Adipocyte (in vitro differentiated cells): ENCODE data around the gene ARHGEF19.

Experiments used
- DNase-seq: peaks from one replicate; pipeline ENCODE4 v3.0.0-alpha.2; 2015; ENCODE audit warnings: low read depth
- H3K27me3 ChIP-seq: replicated peaks from 2 replicates; pipeline ENCODE4 v1.7.0; 2013; ENCODE audit warnings: mild to moderate bottlenecking, low read length, moderate library complexity; ENCODE audit not compliant: control insufficient read depth, insufficient read depth
- H3K36me3 ChIP-seq: 2 replicates; pipeline ENCODE4 v1.7.0; 2013; ENCODE audit warnings: low read length, mild to moderate bottlenecking, moderate library complexity; ENCODE audit not compliant: control insufficient read depth, insufficient read depth, severe bottlenecking
- H3K4me1 ChIP-seq: 2 replicates; pipeline ENCODE4 v1.7.0; 2013; ENCODE audit warnings: mild to moderate bottlenecking, low read length, moderate library complexity; ENCODE audit not compliant: control insufficient read depth, insufficient read depth
- H3K4me3 ChIP-seq: 2 replicates; pipeline ENCODE4 v1.7.0; 2013; ENCODE audit warnings: mild to moderate bottlenecking, low read length, moderate library complexity
- H3K9ac ChIP-seq: 2 replicates; pipeline ENCODE4 v1.7.0; 2013; ENCODE audit warnings: mild to moderate bottlenecking, low read length, moderate library complexity
- H3K9me3 ChIP-seq: 2 replicates; pipeline ENCODE4 v1.7.0; 2013; ENCODE audit warnings: mild to moderate bottlenecking, low read length, moderate library complexity; ENCODE audit not compliant: control insufficient read depth

The ARHGEF19 gene

DNA sequence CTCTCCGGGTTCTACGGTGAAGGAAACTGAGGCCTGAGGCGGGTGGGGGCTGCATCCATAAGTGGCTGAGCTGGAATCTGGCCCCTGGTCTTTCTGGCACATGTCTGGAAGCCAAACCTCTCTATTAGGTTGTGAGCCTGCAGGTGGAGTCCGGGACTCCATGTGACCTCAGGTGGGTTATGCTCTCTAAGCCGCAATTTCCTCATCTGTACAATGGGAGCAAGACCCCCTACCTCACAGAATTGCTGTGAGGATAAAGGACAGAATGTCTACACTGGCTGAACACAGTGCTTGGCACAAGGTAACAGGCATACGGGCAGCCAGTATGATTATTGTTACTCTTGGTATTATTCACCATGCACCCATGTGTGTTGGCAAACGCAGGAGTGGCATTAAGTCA lies 63.3 kb downstream of the ARHGEF19 start:
- Histone ChIP-seq H3K27me3 (no peaks in the 10 kb centered on the region), H3K36me3 (no peaks in the 10 kb centered on the region), H3K4me3 (no peak overlapping the region), H3K4me1 (peaks cover 47% of the 10 kb centered on the region), H3K9ac (no peak overlapping the region), H3K9me3 (no peaks in the 10 kb centered on the region)
- DNase-seq = no peak

DNA sequence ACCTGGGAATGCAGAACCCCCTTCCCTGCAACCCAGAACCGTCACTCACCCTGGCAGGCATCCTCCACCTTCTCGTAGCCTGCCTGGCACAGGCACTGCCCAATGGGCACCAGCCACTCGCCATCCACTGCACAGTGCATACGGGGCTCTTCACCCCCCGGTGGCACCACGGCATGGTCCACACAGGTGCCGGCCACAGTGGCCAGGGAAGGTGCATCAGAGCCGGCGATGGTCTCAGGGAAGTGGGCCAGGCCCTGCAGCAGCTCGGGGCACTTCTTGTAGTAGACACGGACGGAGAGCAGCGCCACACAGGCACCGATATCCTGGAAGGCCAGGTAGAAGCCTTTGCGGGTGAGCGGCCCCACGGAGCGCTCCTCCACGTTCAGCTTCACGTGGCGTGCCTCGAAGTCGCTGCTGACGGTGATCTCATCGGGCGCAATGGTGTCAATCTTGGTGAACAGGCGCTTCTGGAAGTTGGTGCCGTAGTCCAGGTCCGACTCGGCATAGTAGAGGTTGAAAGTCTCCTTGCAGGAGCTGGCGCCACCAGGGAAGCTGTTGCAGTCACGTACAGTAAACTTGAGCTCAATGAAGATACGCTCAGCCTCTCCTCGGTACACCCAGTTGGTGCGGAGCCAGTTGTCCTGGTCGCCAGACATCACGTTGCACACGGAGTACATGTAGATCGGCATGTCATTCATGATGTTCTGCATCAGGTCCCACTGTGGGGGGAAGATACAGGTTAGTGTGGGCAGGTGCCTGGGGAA lies 63.9 kb downstream of the ARHGEF19 start:
- H3K4me1 ChIP-seq = peaks cover 43% of the 10 kb centered on the region
- no peak overlapping the region for H3K9ac ChIP-seq
- H3K36me3 ChIP-seq = no peaks in the 10 kb centered on the region

More for the DNA sequence above, 63.9 kb downstream of the ARHGEF19 start:
- Histone ChIP-seq H3K4me3 (no peak overlapping the region), H3K27me3 (no peaks in the 10 kb centered on the region), H3K9me3 (no peaks in the 10 kb centered on the region)
- DNase-seq = no peak
